ENCODE results near the gene GRXCR2. TPM values are rescaled to one million over a fixed set of nuclear protein-coding genes. Genes with fewer than 3 reads are reported as not detected.

The GRXCR2 gene
- polyA plus RNA-seq, 1 donor from 2014 or later: not detected

GRCh38 chr5:145906401-145906800 is 33.6 kb upstream of the GRXCR2 start:
- H2AFZ ChIP-seq (ENCODE audit: low read depth, low read length): no peak overlapping the region

GRCh38 chr5:145904743-145905142 is 31.9 kb upstream of the GRXCR2 start:
- no peak overlapping the region for H3K27ac ChIP-seq (ENCODE audit: low read length)
- H4K20me1 ChIP-seq (ENCODE audit: insufficient read depth): no peaks in the 10 kb centered on the region
- no peaks in the 10 kb centered on the region for H3K9me2 ChIP-seq (ENCODE audit: insufficient read depth, low read length)
- no peak for TF ChIP-seq SMC3 (conservative IDR thresholded peaks at IDR 0.05; ENCODE audit: poor library complexity)
- TF ChIP-seq EZH2 (IDR thresholded peaks at IDR 0.05; ENCODE audit: borderline replicate concordance, insufficient read depth, low read length, poor library complexity, severe bottlenecking): no peak
- no peak for TF ChIP-seq MXI1 (conservative IDR thresholded peaks at IDR 0.05; ENCODE audit: poor library complexity, severe bottlenecking)
- TF ChIP-seq CTCF (IDR thresholded peaks at IDR 0.05; ENCODE audit: poor library complexity, severe bottlenecking): no peak
- no peak for TF ChIP-seq REST (IDR thresholded peaks at IDR 0.05; ENCODE audit: borderline replicate concordance)
- no peak for TF ChIP-seq EP300 (conservative IDR thresholded peaks at IDR 0.05; ENCODE audit: poor library complexity, severe bottlenecking)
- TF ChIP-seq TAF1 (IDR thresholded peaks at IDR 0.05; ENCODE audit: low read depth): no peak
- no peak for TF ChIP-seq POLR2AphosphoS5 (IDR thresholded peaks at IDR 0.05)
- TF ChIP-seq RAD21 (conservative IDR thresholded peaks at IDR 0.05): no peak
- H3K9me3 ChIP-seq (ENCODE audit: low read length): no peaks in the 10 kb centered on the region
- H3K4me2 ChIP-seq (ENCODE audit: low read length): no peak overlapping the region
- H2AFZ ChIP-seq (ENCODE audit: low read depth, low read length): no peak overlapping the region
- H3K36me3 ChIP-seq (ENCODE audit: insufficient read depth, low read length): no peaks in the 10 kb centered on the region
- no peaks in the 10 kb centered on the region for H3K79me2 ChIP-seq (replicated peaks; ENCODE audit: insufficient read depth, low read length)
- H3K4me3 ChIP-seq (ENCODE audit: low read length): no peak overlapping the region
- no peak overlapping the region for H3K9ac ChIP-seq (ENCODE audit: low read length)
- H3F3A ChIP-seq (ENCODE audit: insufficient read depth, low read length, poor library complexity, severe bottlenecking): no peaks in the 10 kb centered on the region
- H3K27me3 ChIP-seq (ENCODE audit: insufficient read depth, low read depth, low read length): no peaks in the 10 kb centered on the region

More at GRCh38 chr5:145906401-145906800, 33.6 kb upstream of the GRXCR2 start:
- Histone ChIP-seq H3K79me2 (replicated peaks; ENCODE audit: insufficient read depth, low read length) (no peaks in the 10 kb centered on the region), H3K27me3 (ENCODE audit: insufficient read depth, low read depth, low read length) (no peaks in the 10 kb centered on the region), H3K36me3 (ENCODE audit: insufficient read depth, low read length) (no peaks in the 10 kb centered on the region), H3K27ac (ENCODE audit: low read length) (no peak overlapping the region), H3K9me3 (ENCODE audit: low read length) (no peaks in the 10 kb centered on the region), H4K20me1 (ENCODE audit: insufficient read depth) (no peaks in the 10 kb centered on the region), H3F3A (ENCODE audit: insufficient read depth, low read length, poor library complexity, severe bottlenecking) (no peaks in the 10 kb centered on the region), H3K9me2 (ENCODE audit: insufficient read depth, low read length) (no peaks in the 10 kb centered on the region), H3K4me2 (ENCODE audit: low read length) (no peak overlapping the region), H3K4me3 (ENCODE audit: low read length) (no peak overlapping the region), H3K9ac (ENCODE audit: low read length) (no peak overlapping the region)
- TF ChIP-seq SMC3 (conservative IDR thresholded peaks at IDR 0.05; ENCODE audit: poor library complexity) (no peak), REST (IDR thresholded peaks at IDR 0.05; ENCODE audit: borderline replicate concordance) (peak; percentile 14)

All from neural cell (in vitro differentiated cells).